GM06990 (cell line): Measurements from ENCODE around the gene PCCA.
"Not testable (repeated sequence)": the region's sequence is repeated elsewhere in the genome, so short reads cannot be mapped to it uniquely, and the experiment has no call there.

Experiments
- DNase-seq: peaks from one replicate; pipeline ENCODE4 v3.0.0-alpha.2; 2011; ENCODE audit not compliant: insufficient read length; ENCODE audit errors: extremely low read depth
- H3K27me3 ChIP-seq: replicated peaks from 2 replicates; pipeline ENCODE4 v1.6.0; 2011; ENCODE audit warnings: low read length; ENCODE audit not compliant: control insufficient read depth, insufficient read depth
- H3K36me3 ChIP-seq: 2 replicates; pipeline ENCODE4 v1.5.1; 2011; ENCODE audit warnings: low read length; ENCODE audit not compliant: control insufficient read depth, insufficient read depth
- H3K4me3 ChIP-seq: replicated peaks from 2 replicates; pipeline ENCODE4 v1.5.1; 2011; ENCODE audit warnings: low read depth, mild to moderate bottlenecking, control low read depth, low read length
- CTCF ChIP-seq: IDR thresholded peaks from 2 replicates; pipeline ENCODE4 v1.5.1; 2011; ENCODE audit warnings: low read length, control low read depth, mild to moderate bottlenecking, inconsistent platforms; ENCODE audit not compliant: insufficient read depth, poor library complexity, severe bottlenecking

The PCCA gene

GRCh38 chr13:100158569-100158968 lies 69.7 kb downstream of the PCCA start:
- no peak for TF ChIP-seq CTCF
- H3K36me3 ChIP-seq, result no peaks in the 10 kb centered on the region
- DNase-seq, result no peak
- H3K4me3 ChIP-seq, result no peak overlapping the region
- H3K27me3 ChIP-seq, result no peaks in the 10 kb centered on the region

GRCh38 chr13:100159584-100159983 lies 70.7 kb downstream of the PCCA start:
- Histone ChIP-seq H3K27me3 (no peaks in the 10 kb centered on the region), H3K4me3 (no peak overlapping the region), H3K36me3 (no peaks in the 10 kb centered on the region)
- TF ChIP-seq CTCF, result no peak
- DNase-seq, result no peak

- DNase-seq, result no peak
These were observed 71.6 kb downstream of the PCCA start for GRCh38 chr13:100160450-100160849.

GRCh38 chr13:100163375-100163774 lies 74.5 kb downstream of the PCCA start:
- Histone ChIP-seq H3K27me3 (no peaks in the 10 kb centered on the region), H3K36me3 (no peaks in the 10 kb centered on the region), H3K4me3 (no peak overlapping the region)
- no peak for TF ChIP-seq CTCF
- DNase-seq, result no peak

More at GRCh38 chr13:100160450-100160849, 71.6 kb downstream of the PCCA start:
- Histone ChIP-seq H3K4me3 (no peak overlapping the region), H3K36me3 (no peaks in the 10 kb centered on the region), H3K27me3 (no peaks in the 10 kb centered on the region)
- no peak for TF ChIP-seq CTCF

GRCh38 chr13:100173203-100173602 lies 84.3 kb downstream of the PCCA start:
- Histone ChIP-seq H3K36me3 (no peaks in the 10 kb centered on the region), H3K27me3 (no peaks in the 10 kb centered on the region), H3K4me3 (no peak overlapping the region)
- TF ChIP-seq CTCF, result no peak
- no peak for DNase-seq

- not testable (repeated sequence) for H3K27me3 ChIP-seq, H3K36me3 ChIP-seq, H3K4me3 ChIP-seq, DNase-seq
These were observed 85.6 kb downstream of the PCCA start for GRCh38 chr13:100174455-100174854.
